ENCODE results near the gene NAXE.
"Not testable (repeated sequence)": the region's sequence is repeated elsewhere in the genome, so short reads cannot be mapped to it uniquely, and the experiment has no call there.

The NAXE gene

GRCh38 chr1:156571261-156571852, 20.2 kb upstream of the NAXE start:
- no peak for DNase-seq (ENCODE audit: low read depth in 2 of 2)

- DNase-seq (ENCODE audit: low read depth in 2 of 2) = peak; percentile 66 to 68
These were observed 19.5 kb upstream of the NAXE start, which contains the start of gene IQGAP3 for GRCh38 chr1:156571919-156572662. Gene IQGAP3 (minus strand): TSS chr1:156572565. CDS start chr1:156572529, 36 bp downstream.

GRCh38 chr1:156572663-156573018, 18.9 kb upstream of the NAXE start:
- no peak for DNase-seq (ENCODE audit: low read depth in 2 of 2)

- DNase-seq (ENCODE audit: low read depth in 2 of 2) = no peak
These were observed 17.4 kb upstream of the NAXE start for GRCh38 chr1:156574039-156574633.

- no peak for DNase-seq (ENCODE audit: low read depth in 2 of 2)
These were observed 14.0 kb upstream of the NAXE start for GRCh38 chr1:156577550-156577949.

GRCh38 chr1:156578055-156578454, 13.5 kb upstream of the NAXE start:
- no peak for DNase-seq (ENCODE audit: low read depth in 2 of 2)

GRCh38 chr1:156579472-156579871, 12.1 kb upstream of the NAXE start, which contains the start of gene TTC24:
Gene TTC24 (plus strand): TSS chr1:156579723. CDS start chr1:156581365, 1,642 bp downstream.
- DNase-seq (ENCODE audit: low read depth in 2 of 2) = no peak

- no peak for DNase-seq (ENCODE audit: low read depth in 2 of 2)
These were observed 9.8 kb upstream of the NAXE start for GRCh38 chr1:156581661-156582387.

GRCh38 chr1:156582388-156583017, 9.1 kb upstream of the NAXE start:
- no peak for DNase-seq (ENCODE audit: low read depth in 2 of 2)

- DNase-seq (ENCODE audit: low read depth in 2 of 2) = peak; percentile 68 to 73
These were observed 7.6 kb upstream of the NAXE start for GRCh38 chr1:156583821-156584622.

GRCh38 chr1:156584813-156585212, 6.8 kb upstream of the NAXE start:
- no peak for DNase-seq (ENCODE audit: low read depth in 2 of 2)

GRCh38 chr1:156586323-156586722, 5.3 kb upstream of the NAXE start:
- DNase-seq (ENCODE audit: low read depth in 2 of 2) = no peak

GRCh38 chr1:156586892-156587477, 4.6 kb upstream of the NAXE start:
- no peak for DNase-seq (ENCODE audit: low read depth in 2 of 2)

- DNase-seq (ENCODE audit: low read depth in 2 of 2) = not testable (repeated sequence)
These were observed 3.6 kb upstream of the NAXE start for GRCh38 chr1:156587927-156588326.

GRCh38 chr1:156589546-156589945, 2.0 kb upstream of the NAXE start:
- DNase-seq (ENCODE audit: low read depth in 2 of 2) = no peak

GRCh38 chr1:156590326-156591180, 1.0 kb upstream of the NAXE start:
- no peak for DNase-seq (ENCODE audit: low read depth in 2 of 2)

GRCh38 chr1:156591181-156591431, 470 bp upstream of the NAXE start:
- DNase-seq (ENCODE audit: low read depth in 2 of 2) = no peak

- DNase-seq (ENCODE audit: low read depth in 2 of 2) = no peak
These were observed 758 bp downstream of the NAXE start for GRCh38 chr1:156592158-156592909.

All from stimulated activated CD4-positive, alpha-beta T cell treated with anti-CD3 and anti-CD28 coated beads, Interleukin-4, amount 100 ng/mL, for 48 hours (primary cell).